ENCODE data around the gene APOC4. TPM values are rescaled to one million over a fixed set of nuclear protein-coding genes. Genes with fewer than 3 reads are reported as not detected.
A peak's percentile ranks its signal among the peaks of the same experiment; 100 is the strongest.
"Not testable (repeated sequence)": the region's sequence is repeated elsewhere in the genome, so short reads cannot be mapped to it uniquely, and the experiment has no call there.

The APOC4 gene
- total RNA-seq, 1 experiment from 2014 or later: not detected

DNA sequence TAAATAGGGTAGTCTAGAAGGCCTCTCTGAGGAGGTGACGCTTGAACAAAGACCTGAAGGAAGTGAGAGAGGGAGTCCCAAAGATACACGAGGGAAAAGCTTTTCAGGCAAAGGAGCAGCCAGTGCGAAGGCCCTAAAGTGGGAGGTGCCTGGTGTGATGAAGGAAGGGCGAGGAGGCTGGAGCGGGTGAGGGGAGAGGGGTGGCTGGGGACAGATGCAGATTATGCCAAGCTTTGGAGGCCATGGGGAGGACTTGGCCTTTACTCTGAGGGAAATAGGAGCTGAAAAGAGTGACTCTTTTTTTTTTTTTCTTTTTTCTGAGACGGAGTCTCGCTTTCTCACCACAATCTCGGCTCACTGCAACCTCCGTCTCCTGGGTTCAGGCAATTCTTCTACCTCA lies 16.1 kb downstream of the APOC4 start:
- DNase-seq (ENCODE audit: low read depth): no peak

DNA sequence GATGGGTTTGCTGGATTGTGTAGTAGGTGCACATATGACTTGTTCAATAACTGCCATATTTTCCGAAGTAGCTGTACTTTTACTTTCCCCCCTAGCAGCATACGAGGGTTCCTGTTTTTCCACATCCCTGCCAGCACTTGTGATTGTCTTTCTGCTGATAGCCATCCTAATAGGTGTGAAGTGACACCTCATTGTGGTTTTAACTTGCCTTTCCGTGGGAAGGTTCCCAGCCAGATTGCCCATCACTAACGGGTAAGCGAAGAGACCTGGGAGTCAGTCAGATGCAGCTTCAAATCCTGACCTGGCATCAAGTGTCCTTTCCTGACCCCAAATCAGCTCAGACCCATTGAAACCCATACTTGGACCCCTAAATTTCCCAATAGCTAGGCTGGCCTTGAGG lies 17.7 kb downstream of the APOC4 start:
- no peak for DNase-seq (ENCODE audit: low read depth)

DNA sequence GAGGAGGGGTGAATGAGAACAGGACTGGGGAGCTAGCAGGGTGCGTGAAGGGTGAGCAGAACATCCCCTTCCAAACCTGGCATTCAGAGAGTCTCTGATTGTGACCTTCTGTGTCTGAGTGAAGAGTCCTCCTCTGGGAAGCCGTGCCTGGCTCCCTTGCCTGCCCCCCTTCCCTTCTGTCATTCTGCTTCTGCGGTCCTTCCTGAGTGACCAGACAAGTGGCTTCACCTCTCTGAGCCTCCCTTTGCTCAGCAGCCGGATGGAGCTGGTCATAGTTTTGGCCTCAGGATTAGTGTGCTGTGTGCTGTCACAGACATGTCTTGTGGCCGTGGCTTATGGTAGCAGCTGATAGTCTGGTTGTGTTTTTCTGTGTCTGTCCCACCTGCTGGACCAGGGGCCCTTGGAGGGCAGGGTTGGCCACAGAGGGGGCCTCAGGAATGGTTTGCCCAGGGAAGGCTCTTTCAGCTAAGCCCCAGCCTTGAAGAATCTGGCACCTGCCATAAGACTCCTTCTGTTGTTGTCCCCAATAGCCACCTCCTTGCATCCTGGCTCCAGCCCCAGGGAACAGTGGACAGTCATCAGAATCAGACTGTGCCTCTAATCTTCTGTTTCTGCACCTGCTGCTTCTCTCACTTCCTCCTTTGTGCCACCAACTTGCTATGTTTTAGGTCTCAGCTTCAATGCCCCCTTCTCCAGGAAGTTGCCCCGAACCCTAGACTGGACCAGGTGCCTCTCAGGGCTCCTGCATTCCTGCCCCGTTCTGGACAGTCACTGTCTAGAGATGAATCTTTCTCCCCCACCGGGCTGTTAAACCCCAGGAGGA lies 19.1 kb downstream of the APOC4 start:
- no peak for DNase-seq (ENCODE audit: low read depth)

DNA sequence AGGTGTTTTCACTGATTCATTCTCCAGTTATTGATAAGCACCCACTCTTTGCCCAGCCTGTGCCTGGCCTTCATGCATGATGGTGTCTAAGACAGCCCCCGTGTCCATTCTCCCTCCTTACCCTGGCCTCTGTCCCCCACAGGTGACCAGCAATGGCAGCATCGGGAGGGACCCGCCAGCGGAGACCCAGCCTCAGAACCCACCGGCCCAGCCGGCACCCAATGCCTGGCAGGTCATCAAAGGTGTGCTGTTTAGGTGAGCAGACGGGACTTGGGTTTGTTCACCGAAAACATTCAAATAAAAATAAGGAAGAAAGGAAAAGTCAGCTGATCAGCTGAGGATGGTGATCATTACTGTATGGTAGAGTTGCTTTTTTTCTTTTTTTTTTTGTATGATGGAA lies 19.8 kb downstream of the APOC4 start:
- DNase-seq (ENCODE audit: low read depth): no peak

DNA sequence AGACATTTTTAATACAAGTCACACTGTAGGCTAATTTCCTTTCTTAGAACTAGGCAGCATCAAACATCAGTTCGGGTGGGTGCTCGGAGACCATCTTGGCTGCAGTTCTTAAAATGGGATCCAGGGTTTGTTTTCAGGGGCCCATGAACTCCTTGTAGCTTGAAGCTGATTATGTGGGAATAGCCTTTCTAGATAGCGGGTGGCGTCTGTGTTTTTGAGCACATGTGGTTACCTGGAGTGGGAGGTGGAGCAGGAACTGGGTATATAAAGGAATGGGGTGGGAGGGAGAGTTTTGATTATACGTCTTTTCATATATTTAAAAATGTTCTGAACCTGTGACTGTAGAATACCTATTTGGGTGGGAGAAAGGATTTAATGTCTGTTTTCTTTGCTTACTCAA lies 26.1 kb downstream of the APOC4 start:
- DNase-seq (ENCODE audit: low read depth): no peak

DNA sequence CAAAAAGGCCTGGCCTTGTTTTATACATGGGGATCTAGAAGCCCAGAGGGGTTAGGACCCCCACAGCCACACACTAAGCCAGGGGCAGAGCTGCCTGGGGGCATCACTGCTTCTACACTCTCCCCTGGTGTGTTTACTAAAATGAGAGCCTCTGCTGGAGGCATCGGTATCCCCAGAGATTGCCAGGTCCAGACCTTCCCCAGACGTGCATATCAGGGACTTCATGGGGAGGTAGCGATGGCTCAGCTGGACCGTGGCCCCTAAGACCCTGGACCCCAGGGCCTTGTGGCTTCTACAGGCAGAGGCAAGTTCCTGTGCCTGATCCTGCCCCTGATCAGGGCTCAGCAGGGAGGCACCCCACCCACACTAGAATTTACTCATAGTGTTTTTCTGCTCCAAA lies 26.6 kb downstream of the APOC4 start:
- DNase-seq (ENCODE audit: low read depth): no peak

DNA sequence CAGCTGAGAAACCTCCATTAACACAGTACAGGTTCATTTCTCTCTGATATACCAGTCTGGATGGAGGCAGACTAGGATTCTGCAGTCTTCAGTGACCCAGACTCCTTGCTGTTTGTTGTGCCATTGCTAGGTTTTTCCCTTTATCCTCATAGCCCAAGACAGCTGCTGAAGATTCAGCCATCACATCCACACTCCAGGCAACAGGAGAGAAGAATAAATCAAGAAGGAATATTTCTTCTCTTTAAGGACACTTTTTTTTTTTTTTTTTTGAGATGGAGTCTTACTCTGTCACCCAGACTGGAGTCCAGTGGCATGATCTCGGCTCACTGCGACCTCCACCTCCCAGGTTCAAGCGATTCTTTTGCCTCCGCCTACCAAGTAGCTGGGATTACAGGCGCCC lies 27.4 kb downstream of the APOC4 start:
- DNase-seq (ENCODE audit: low read depth): no peak

DNA sequence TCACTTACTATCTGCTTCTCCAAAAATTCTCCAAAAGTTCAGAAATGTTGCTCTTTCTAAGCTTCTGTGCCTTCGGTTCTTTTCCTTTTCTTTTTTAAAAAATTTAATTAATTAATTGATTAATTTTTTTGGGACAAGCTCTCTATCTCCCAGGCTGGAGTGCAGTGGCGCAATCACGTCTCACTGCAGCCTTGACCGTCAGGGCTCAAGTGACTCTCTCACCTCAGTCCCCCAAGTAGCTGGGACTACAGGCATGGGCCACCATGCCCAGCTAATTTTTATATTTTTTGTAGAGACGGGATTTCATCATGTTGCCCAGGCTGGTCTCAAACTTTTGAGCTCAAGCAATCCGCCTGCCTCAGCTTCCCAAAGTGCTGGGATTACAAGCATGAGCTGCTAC lies 29.4 kb downstream of the APOC4 start:
- not testable (repeated sequence) for DNase-seq (ENCODE audit: low read depth)

DNA sequence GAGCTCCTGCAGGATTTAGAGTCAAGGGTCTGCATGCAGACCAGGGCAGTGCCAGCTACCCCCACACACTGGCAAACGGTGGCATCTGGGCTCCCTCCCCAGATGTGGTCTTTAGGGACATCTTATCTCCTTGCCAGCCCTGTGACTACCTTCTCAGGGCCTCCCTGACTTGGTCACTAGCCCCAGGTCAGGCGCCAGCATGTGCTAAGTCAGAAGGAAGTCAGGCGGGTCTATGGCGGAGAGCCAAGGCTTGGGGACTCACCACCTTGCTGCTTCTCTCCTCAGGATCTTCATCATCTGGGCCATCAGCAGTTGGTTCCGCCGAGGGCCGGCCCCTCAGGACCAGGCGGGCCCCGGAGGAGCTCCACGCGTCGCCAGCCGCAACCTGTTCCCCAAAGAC lies 30.8 kb downstream of the APOC4 start:
- DNase-seq (ENCODE audit: low read depth): no peak

DNA sequence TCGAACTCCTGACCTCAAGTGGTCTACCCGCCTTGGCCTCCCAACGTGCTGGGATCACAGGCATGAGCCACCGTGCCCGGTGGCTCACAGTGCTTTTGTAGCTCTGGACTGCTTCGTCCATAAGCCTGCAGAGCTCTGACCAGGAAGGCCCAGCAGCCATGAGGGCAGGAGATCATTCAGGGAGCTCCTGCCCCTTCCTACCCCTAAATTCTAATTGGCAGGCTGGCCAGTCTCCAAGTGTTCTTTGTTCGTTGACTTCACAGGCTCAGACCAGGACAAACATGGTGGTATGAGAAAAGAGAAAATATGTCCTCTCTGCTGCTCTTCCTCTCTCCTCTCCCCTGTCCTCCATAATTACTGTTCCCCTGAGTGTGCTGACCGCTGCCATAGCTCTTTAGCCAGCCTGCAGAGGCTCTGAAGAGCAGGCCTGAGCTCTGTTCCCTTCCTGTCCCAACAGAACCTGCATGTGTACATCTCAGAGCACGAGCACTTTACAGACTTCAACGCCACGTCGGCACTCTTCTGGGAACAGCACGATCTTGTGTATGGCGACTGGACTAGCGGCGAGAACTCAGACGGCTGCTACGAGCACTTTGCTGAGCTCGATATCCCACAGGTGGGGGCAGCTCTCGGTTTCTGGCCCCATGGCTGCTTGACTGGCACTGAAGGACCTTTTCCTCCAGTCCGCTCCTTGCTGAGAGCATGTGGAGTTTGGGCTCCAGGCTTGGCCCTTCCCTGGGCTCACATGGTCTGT lies 32.1 kb downstream of the APOC4 start:
- DNase-seq (ENCODE audit: low read depth): no peak

DNA sequence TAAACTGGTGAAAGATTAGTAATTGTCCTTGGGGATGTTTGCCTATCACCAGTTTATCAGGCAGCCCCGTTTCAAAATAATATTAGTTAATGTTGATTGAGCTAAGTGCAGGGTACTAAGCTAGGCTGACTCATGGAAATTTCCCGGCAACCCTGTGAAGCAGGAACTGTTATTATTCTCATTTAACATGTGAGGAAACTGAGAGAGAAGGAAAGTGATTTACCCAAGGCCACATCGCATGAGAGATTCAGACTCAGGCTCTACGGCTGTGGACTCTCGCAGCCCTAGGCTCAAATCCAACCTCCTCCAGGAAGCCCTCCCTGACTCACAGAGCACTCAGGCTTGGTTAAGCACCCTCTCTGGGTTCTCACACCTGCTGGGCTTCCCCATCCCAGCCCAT lies 32.8 kb downstream of the APOC4 start:
- no peak for DNase-seq (ENCODE audit: low read depth)

DNA sequence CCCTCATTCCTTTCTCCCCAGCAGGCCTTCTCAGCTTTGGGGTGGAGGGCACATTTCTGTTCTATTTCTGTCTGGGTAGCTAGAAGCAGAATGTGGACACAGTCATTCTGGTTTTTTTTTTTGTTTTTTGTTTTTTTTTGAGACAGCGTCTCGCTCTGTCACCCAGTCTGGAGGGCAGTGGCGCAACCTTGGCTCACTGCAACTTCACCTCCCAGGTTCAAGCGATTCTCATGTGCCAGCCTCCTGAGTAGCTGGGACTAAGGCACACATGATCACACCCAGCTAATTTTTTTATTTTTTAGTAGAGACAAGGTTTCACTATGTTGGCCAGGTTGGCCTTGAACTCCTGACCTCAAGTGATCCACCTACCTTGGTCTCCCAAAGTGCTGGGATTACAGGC lies 33.4 kb downstream of the APOC4 start:
- DNase-seq (ENCODE audit: low read depth): no peak

DNA sequence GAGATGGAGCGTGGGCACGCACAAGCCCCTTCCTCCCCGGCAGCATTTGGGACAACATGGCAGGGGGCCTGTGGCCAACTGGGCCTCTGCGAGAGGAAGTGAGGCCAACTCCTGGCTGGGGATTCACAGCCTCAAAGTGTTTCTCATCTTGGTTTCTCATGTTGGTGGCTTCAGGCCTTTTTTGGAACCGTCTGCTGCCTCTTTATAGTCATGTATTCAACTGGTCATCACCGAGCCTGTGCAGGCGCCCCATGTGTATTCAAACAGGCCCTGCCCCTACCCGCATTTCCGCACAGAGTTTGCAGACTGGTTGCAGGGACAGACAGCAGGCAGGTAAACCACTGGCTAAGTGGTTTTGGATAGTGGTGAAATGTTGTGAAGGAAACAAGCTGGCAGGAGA lies 42.0 kb downstream of the APOC4 start:
- DNase-seq (ENCODE audit: low read depth): no peak

DNA sequence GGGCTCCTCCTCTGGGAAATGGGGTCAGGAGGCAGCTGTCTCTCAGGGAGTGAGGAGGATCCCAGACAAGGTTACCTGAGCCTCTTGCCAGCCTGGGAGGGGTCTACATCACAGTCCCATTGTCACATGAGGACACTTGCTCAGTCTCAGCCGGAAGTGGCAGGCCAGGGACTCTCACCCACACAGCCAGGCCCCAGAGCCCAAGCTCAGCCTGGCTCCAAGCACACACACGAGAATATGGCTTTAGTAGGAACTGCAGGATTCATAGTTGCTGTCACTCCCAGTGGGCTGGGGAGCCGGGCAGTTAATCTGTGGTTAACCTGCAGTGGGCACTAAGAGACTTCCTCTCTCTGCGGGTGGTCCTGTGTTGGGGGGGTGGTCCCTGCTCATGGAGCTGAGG lies 43.4 kb downstream of the APOC4 start:
- DNase-seq (ENCODE audit: low read depth): no peak

DNA sequence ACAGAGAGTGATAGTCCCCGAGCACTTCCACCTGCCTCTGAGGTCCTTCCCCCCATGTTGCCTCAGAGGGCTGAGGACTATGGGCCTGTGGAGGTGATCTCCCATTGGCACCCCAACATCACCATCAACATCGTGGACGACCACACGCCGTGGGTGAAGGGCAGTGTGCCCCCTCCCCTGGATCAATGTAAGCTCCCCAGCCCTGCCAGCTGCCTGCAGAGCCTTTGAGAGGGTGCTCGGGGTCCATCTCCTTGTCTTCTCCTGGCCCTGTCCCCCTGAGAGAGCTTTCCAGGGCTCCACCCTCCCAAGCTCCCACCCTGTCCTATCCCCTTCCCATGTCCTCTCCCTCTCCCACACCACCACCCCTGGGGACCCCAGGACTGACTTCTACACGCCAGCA lies 44.4 kb downstream of the APOC4 start:
- DNase-seq (ENCODE audit: low read depth): no peak

DNA sequence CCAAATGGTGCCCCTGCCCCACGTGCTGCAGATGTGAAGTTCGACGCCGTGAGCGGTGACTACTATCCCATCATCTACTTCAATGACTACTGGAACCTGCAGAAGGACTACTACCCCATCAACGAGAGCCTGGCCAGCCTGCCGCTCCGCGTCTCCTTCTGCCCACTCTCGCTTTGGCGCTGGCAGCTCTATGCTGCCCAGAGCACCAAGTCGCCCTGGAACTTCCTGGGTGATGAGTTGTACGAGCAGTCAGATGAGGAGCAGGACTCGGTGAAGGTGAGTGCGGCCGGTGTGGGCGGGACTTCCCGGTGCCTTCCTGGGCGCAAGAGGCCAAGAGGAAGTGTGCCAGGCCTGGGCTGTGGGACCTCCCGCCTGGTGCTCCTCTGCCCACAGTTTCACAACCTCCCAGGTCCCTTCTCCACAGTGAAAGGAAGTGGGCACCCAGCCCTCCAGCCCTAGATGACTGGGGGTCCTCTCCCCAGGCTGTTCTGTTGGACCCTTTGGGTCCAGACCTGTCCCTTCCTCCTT lies 45.2 kb downstream of the APOC4 start:
- DNase-seq (ENCODE audit: low read depth): no peak

DNA sequence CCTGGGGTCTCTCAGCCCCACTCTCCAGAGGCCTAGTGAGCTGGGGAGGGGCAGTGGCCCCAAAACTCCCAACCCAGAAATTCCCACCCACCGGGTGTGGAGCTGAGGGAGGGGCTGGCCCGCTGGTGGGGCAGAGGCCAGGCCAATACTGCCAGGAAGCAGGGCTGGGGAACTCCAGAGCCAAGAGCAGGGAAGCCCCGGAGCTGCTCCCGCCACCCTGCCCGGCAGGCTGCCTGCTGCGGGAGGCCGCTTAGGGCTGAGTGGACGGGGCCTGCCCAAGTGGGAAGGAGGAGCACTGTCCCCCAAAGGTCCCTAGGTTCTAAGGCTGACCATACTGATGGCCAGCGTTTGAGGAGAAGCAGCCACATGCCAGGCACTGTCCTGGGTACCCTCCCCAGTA lies 46.2 kb downstream of the APOC4 start:
- DNase-seq (ENCODE audit: low read depth): no peak

DNA sequence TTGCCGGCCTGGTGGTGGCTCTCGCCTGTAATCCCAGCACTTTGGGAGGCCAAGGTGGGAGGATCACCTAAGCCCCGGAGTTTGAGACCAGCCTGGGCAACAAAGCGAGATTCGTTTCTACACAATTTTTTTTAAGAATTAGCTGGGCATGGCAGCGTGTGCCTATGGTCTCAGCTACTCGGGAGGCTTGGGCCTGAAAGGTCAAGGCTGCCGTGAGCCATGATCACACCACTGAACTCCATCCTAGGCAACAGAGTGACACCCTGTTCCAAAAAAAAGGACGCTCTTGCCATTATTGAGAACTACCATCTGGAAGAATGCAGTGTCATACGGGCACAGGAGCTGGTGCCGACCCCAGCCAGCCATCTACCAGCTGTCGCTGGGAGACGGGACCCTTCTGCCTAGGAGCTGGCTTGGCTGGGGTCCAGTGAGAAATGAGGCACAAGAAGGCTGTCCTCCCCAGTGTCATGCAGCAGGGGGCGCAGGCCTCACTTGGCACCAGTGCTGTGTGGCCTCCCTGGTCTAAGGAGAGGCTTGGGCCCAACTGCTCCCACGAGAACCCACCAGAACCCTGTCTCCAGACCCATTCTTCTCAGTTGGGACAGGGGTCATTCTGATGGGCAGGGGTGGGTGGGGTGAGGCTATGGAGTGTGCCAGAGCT lies 47.0 kb downstream of the APOC4 start:
- DNase-seq (ENCODE audit: low read depth): peak; percentile 47

DNA sequence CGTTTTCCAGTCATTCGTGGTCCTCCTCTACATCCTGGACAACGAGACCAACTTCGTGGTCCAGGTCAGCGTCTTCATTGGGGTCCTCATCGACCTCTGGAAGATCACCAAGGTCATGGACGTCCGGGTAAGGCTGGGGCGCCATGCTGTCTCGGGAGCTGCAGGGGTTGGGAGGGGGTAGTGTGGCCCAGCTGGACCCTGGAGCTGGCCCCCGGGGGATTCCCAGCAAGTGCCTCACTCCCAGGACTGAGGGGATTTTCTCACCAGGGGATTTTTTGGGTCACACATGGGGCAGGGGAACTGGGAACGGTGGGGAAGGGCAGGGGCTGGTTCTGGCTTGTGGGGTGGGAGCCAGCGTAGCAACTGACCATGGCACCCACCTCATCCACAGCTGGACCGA lies 48.4 kb downstream of the APOC4 start:
- no peak for DNase-seq (ENCODE audit: low read depth)

DNA sequence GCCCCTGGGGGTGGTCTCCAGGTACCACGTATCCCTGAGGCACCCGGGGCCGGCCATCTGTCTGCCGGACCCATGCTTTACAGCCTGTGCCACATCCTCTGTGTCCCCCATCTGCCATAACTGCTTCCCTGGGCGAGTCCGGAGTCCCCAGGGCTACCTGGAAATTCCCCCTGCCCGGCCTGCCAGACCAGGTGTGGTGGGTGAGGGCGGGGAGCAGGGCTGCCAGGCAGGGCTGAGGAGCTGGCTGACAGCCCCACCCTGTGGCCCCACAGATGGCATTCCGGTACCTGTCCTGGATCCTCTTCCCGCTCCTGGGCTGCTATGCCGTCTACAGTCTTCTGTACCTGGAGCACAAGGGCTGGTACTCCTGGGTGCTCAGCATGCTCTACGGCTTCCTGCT lies 48.9 kb downstream of the APOC4 start:
- DNase-seq (ENCODE audit: low read depth): no peak

DNA sequence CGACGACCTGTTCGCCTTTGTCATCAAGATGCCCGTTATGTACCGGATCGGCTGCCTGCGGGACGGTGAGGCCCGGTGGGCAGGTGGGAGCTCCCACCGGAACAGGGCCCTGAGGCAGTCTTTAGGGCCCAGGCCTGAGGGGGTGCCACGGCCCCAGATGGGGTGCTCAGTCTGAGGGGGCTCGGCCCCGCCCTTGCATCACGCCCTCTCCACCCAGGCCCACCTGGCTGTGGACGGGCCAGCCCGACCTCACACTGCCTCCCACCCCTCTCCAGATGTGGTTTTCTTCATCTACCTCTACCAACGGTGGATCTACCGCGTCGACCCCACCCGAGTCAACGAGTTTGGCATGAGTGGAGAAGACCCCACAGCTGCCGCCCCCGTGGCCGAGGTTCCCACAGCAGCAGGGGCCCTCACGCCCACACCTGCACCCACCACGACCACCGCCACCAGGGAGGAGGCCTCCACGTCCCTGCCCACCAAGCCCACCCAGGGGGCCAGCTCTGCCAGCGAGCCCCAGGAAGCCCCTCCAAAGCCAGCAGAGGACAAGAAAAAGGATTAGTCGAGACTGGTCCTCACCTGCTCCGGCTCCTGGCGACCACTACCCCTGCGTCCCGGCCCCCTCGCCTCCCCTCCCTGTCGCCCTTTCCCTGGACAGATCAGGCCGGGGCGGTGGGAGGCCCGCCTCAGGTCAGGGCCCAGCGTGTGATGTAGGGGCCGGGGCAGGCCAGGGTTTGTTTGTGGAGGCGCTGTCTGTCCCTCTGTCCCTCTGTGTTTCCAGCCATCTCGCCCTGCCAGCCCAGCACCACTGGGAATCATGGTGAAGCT lies 50.5 kb downstream of the APOC4 start:
- no peak for DNase-seq (ENCODE audit: low read depth)

DNA sequence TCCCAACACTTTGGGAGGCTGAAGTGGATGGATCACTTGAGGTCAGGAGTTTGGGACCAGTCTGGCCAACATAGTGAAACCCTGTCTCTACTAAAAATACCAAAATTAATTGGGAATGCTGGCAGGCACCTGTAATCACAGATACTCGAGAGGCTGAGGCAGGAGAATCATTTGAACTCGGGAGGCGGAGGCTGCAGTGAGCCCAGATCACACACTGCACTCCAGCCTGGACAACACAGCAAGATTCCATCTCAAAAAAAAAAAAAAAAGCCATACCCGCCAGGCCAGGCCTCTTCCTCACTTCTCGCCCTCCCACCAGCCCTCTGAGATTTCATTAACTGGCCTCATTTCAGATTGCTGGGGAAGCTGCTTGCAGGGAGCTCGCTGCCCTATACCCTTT lies 51.5 kb downstream of the APOC4 start:
- no peak for DNase-seq (ENCODE audit: low read depth)

Data from RPMI7951 (cell line).